ENCODE measurements around the gene PLXND1.

The PLXND1 gene

DNA sequence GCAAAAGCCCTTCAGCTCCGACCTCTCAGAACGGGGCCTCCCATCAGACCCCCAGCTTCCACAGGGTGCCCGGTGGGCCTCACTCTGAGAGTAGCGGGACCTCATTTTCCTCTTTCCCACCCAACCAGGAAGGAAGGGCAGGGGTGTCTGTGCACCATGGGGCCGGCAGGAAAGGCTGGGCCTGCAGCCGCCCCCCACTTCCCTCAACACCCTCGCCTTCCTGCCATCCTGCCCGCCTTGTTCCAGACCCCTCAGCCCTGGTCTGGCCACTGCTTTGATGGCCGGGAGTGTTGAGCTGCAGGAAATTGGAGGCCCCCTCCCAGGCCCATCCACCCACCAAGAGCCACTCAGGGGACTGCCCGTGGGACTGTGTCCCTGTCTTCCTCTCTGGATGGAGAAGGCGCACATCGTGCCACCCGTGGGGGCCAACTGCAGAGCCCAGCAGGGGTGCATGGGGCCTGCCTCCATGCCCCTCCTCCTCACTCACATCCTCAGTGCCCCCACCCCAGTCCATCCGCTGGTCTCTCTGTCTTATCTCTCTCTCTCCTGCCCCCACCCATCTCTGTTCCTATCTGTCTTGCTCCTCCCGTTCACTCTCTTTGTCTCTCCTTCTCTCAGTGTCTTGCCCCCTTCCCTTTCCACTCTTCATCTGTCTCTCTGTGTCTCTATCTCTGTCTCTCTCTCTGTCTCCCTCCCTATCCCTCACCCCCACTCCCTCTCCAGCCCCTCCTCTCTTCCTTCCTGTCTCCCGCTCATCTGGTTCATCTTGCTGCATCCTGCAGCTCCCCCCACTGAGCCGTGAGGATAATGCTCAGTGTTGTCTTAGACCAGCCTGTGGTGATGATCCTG, 1.8 kb upstream of the PLXND1 start:
- Histone ChIP-seq H3K9me3 (ENCODE audit: control insufficient read depth in 1 of 2, low read length in 2 of 2) (no peaks in the 10 kb centered on the region), H3K27me3 (ENCODE audit: control insufficient read depth in 1 of 2, insufficient read depth in 2 of 2, low read length in 2 of 2) (peaks cover 26 to 45% of the 10 kb centered on the region in 2 donors), H3K9ac (ENCODE audit: low read depth in 1 of 2, low read length in 2 of 2) (no peak overlapping the region), H3K4me1 (ENCODE audit: control insufficient read depth in 1 of 2, insufficient read depth in 2 of 2, low read length in 2 of 2) (peaks cover 12 to 39% of the 10 kb centered on the region in 2 donors), H3K4me3 (ENCODE audit: low read depth in 1 of 2, low read length in 2 of 2) (no peak overlapping the region), H3K27ac (ENCODE audit: low read depth, low read length) (peak overlapping the region; percentile 36), H3K36me3 (ENCODE audit: control insufficient read depth in 1 of 2, insufficient read depth in 2 of 2, low read length in 2 of 2) (no peaks in the 10 kb centered on the region)

DNA sequence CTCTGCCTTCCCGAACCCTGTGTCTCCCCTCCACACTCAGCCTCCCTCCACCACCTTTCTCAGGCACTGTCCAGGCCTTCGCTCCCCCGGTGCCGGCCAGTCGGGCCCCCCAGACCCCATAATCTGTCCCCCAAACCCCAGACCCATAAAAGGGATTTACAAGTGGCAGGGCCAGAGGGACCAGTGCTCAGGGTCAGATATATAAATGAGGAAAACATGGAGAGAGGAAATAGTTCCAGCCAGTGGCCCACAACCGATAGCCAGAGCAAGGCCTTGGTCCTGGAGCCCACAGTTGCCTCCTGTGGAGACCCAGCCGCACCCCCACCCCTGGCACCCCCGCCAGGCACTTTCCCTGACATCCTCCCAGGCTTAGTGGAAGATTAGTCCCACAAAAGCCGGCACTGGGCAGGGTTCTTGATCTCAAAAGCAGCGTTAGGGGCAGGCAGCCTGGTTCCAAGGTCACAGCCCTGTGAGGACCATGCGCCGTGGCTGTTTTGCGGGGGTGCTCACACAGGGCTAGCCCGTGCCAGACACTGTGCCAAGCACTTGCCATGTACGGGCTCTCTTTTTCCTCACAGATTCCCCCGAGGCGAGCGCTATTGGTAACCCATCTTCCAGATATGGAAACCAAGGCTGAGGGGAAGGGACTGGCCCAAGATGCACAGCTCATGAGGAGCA, 1.1 kb upstream of the PLXND1 start:
- Histone ChIP-seq H3K27ac (ENCODE audit: low read depth, low read length) (peak overlapping the region; percentile 75), H3K36me3 (ENCODE audit: control insufficient read depth in 1 of 2, insufficient read depth in 2 of 2, low read length in 2 of 2) (no peaks in the 10 kb centered on the region), H3K4me1 (ENCODE audit: control insufficient read depth in 1 of 2, insufficient read depth in 2 of 2, low read length in 2 of 2) (peaks cover 12 to 44% of the 10 kb centered on the region in 2 donors), H3K4me3 (ENCODE audit: low read depth in 1 of 2, low read length in 2 of 2) (peak overlapping the region; percentile 52 to 65), H3K27me3 (ENCODE audit: control insufficient read depth in 1 of 2, insufficient read depth in 2 of 2, low read length in 2 of 2) (peaks cover 26 to 45% of the 10 kb centered on the region in 2 donors), H3K9me3 (ENCODE audit: control insufficient read depth in 1 of 2, low read length in 2 of 2) (no peaks in the 10 kb centered on the region), H3K9ac (ENCODE audit: low read depth in 1 of 2, low read length in 2 of 2) (peak overlapping the region; percentile 59 to 63)

DNA sequence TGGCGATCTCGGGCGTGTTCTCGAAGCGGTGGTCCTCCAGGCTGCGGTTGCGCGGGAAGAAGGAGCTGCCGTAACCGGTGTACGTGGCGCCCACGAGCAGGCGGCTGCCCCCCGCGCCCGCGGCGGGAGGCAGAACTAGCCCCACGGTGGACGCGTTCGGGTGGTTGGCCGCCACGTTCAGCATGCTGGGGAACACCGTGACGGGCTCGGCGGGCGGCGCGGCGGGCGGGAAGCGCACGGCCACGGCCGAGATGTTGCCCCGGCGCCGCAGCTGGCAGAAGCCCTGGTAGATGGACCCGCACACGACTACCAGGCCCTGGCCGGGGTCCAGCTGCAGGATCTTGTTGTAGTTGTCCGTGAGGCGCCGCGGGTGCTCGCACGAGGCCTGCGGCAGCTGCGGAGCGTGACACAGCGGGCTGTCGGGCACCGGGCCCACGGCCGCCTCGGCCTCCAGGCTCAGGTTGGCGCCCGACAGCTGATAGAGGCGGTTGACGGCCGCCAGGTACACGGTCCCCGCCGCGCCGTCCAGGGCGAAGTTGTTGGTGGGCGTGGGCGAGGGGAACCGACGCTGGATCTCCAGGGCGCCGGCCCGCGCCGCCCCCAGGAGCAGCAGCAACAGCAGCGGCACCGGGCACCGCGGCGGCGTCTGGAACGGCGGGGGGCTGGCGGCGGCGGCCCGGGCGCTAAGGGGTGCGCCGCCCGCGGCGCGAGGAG, 397 bp downstream of the PLXND1 start:
- Histone ChIP-seq H3K27ac (ENCODE audit: low read depth, low read length) (peak overlapping the region; percentile 51), H3K4me1 (ENCODE audit: control insufficient read depth in 1 of 2, insufficient read depth in 2 of 2, low read length in 2 of 2) (peaks cover 12 to 45% of the 10 kb centered on the region in 2 donors), H3K9ac (ENCODE audit: low read depth in 1 of 2, low read length in 2 of 2) (peak overlapping the region; percentile 4 to 43), H3K4me3 (ENCODE audit: low read depth in 1 of 2, low read length in 2 of 2) (peak overlapping the region; percentile 55 to 74), H3K27me3 (ENCODE audit: control insufficient read depth in 1 of 2, insufficient read depth in 2 of 2, low read length in 2 of 2) (peaks cover 26 to 45% of the 10 kb centered on the region in 2 donors), H3K9me3 (ENCODE audit: control insufficient read depth in 1 of 2, low read length in 2 of 2) (no peaks in the 10 kb centered on the region), H3K36me3 (ENCODE audit: control insufficient read depth in 1 of 2, insufficient read depth in 2 of 2, low read length in 2 of 2) (no peaks in the 10 kb centered on the region)

DNA sequence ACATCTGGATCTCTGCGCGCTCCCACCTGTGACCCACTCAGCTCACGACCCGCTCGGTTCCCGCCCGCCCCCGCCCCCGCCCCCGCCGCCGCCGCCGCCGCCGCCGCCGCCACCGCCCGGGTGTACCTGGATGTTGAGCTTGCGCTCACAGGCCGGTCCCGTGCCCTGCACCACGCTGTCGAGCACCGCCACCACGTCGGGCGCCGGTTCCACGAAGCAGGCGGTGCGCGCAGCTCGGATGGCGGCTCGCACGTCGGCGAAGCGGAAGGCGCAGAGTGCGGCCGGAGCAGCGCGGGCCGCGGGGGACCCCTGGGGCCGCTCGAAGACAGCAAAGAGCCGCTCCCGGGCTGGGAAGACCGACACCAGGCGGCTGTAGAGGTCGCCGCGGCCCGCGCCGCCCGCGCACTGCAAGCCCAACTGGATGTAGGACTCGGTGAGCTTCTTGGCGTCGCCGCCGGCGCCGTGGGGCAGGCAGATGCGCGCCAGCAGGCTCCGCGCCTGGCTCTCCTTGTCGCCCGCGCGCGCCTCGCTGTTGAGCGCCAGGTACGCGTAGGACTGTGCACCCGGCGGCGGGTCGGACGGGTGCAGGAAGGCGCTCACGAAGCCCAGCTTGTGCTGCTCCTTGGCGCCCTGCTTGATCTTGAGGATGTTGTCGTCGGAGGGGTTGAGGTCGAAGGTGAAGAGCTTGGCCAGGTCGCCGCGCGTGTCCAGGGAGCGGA, 1.1 kb downstream of the PLXND1 start:
- Histone ChIP-seq H3K36me3 (ENCODE audit: control insufficient read depth in 1 of 2, insufficient read depth in 2 of 2, low read length in 2 of 2) (no peaks in the 10 kb centered on the region), H3K4me3 (ENCODE audit: low read depth in 1 of 2, low read length in 2 of 2) (peak overlapping the region; percentile 63 to 74), H3K9ac (ENCODE audit: low read depth in 1 of 2, low read length in 2 of 2) (peak overlapping the region; percentile 4 to 38), H3K4me1 (ENCODE audit: control insufficient read depth in 1 of 2, insufficient read depth in 2 of 2, low read length in 2 of 2) (peaks cover 12 to 52% of the 10 kb centered on the region in 2 donors), H3K27me3 (ENCODE audit: control insufficient read depth in 1 of 2, insufficient read depth in 2 of 2, low read length in 2 of 2) (peaks cover 26 to 45% of the 10 kb centered on the region in 2 donors), H3K9me3 (ENCODE audit: control insufficient read depth in 1 of 2, low read length in 2 of 2) (no peaks in the 10 kb centered on the region), H3K27ac (ENCODE audit: low read depth, low read length) (peak overlapping the region; percentile 50)

DNA sequence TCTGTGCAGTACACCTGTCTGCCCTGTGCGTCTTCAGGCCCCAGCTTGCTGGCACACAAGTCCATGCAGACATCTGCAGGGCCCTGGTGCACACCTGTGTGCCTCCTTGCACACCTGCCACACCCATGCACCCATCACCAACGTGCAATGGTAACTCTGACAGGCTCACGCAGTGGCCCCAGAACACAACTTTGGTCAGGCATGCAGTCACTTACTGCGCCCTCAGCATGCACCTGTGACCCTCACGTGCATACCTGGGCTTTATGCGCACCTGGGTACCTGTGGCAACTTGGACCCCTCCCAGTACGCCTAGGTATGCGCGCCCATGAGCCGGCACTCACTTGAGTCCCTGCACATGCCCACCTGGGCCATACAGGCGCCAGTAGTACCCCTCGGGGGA, 1.7 kb downstream of the PLXND1 start:
- peak overlapping the region; percentile 63 to 70 for H3K4me3 ChIP-seq (ENCODE audit: low read depth in 1 of 2, low read length in 2 of 2)

DNA sequence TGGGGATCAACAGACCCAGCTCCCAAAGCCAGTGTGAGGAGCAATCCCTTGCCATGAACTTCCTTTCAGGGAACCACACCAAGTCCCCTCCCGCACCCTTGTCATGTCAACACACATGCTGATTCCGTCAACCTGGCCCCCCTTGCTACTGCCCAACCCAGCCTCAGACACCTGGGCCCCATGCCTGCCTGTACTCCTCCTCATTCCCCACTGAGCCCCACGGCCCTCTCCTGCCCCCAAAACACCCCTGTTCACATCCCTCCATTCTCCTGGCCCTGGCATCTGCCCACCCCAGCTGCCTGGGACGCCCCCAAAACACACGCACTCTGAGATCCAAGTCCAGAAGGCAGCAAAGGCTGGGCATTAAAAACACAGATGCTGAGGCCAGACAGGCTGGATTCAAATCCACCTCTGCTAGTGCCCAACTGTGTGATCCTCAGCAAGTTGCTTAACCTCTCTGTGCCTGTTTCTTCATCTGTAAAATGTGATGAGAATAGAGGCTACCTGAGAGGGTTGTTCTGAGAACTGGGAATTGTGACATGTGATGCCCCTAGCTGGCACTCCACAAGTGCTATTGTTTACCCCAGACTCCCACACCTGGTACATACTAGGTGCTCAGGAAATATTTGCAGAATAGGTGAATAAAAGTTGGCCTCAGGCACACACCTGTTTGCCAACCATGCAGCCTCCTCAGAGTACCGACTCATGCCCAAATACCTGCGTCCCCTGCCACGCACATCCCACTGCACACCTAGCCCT, 2.3 kb downstream of the PLXND1 start:
- no peak overlapping the region for H3K27ac ChIP-seq (ENCODE audit: low read depth, low read length)
- no peaks in the 10 kb centered on the region for H3K9me3 ChIP-seq (ENCODE audit: control insufficient read depth in 1 of 2, low read length in 2 of 2)
- H3K27me3 ChIP-seq (ENCODE audit: control insufficient read depth in 1 of 2, insufficient read depth in 2 of 2, low read length in 2 of 2), result peaks cover 26 to 45% of the 10 kb centered on the region in 2 donors
- peaks cover 12 to 63% of the 10 kb centered on the region in 2 donors for H3K4me1 ChIP-seq (ENCODE audit: control insufficient read depth in 1 of 2, insufficient read depth in 2 of 2, low read length in 2 of 2)
- no peaks in the 10 kb centered on the region for H3K36me3 ChIP-seq (ENCODE audit: control insufficient read depth in 1 of 2, insufficient read depth in 2 of 2, low read length in 2 of 2)
- H3K9ac ChIP-seq (ENCODE audit: low read depth in 1 of 2, low read length in 2 of 2), result peak overlapping the region in 1 of 2 donors; percentile 69
- peak overlapping the region; percentile 63 to 70 for H3K4me3 ChIP-seq (ENCODE audit: low read depth in 1 of 2, low read length in 2 of 2)

More for the DNA sequence above, 1.7 kb downstream of the PLXND1 start:
- Histone ChIP-seq H3K9ac (ENCODE audit: low read depth in 1 of 2, low read length in 2 of 2) (peak overlapping the region; percentile 15 to 69), H3K27me3 (ENCODE audit: control insufficient read depth in 1 of 2, insufficient read depth in 2 of 2, low read length in 2 of 2) (peaks cover 26 to 45% of the 10 kb centered on the region in 2 donors), H3K9me3 (ENCODE audit: control insufficient read depth in 1 of 2, low read length in 2 of 2) (no peaks in the 10 kb centered on the region), H3K36me3 (ENCODE audit: control insufficient read depth in 1 of 2, insufficient read depth in 2 of 2, low read length in 2 of 2) (no peaks in the 10 kb centered on the region), H3K27ac (ENCODE audit: low read depth, low read length) (no peak overlapping the region), H3K4me1 (ENCODE audit: control insufficient read depth in 1 of 2, insufficient read depth in 2 of 2, low read length in 2 of 2) (peaks cover 12 to 57% of the 10 kb centered on the region in 2 donors)

DNA sequence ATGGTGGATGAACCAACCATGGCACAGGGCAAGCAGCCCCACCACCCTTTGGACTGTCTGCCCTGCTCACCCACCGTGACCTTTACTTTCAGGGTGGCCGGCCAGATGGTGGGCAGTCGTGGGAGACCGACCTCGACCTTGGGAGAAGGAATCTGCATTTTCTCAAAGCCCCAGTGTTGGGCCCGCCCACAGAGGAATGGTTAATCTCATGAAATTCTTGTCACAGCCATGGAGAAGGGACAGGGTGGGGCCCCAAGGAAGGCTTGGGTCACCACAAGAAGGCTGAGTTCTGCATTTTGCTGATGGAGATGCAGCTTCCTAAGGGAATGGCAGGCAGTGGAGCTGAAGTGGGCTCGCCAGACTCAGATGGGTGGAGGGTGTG, 2.9 kb downstream of the PLXND1 start:
- Histone ChIP-seq H3K4me3 (ENCODE audit: low read depth in 1 of 2, low read length in 2 of 2) (peak overlapping the region; percentile 63 to 70), H3K27ac (ENCODE audit: low read depth, low read length) (no peak overlapping the region), H3K9me3 (ENCODE audit: control insufficient read depth in 1 of 2, low read length in 2 of 2) (no peaks in the 10 kb centered on the region), H3K36me3 (ENCODE audit: control insufficient read depth in 1 of 2, insufficient read depth in 2 of 2, low read length in 2 of 2) (no peaks in the 10 kb centered on the region), H3K9ac (ENCODE audit: low read depth in 1 of 2, low read length in 2 of 2) (peak overlapping the region in 1 of 2 donors; percentile 18), H3K27me3 (ENCODE audit: control insufficient read depth in 1 of 2, insufficient read depth in 2 of 2, low read length in 2 of 2) (peaks cover 26 to 41% of the 10 kb centered on the region in 2 donors), H3K4me1 (ENCODE audit: control insufficient read depth in 1 of 2, insufficient read depth in 2 of 2, low read length in 2 of 2) (peaks cover 11 to 63% of the 10 kb centered on the region in 2 donors)

DNA sequence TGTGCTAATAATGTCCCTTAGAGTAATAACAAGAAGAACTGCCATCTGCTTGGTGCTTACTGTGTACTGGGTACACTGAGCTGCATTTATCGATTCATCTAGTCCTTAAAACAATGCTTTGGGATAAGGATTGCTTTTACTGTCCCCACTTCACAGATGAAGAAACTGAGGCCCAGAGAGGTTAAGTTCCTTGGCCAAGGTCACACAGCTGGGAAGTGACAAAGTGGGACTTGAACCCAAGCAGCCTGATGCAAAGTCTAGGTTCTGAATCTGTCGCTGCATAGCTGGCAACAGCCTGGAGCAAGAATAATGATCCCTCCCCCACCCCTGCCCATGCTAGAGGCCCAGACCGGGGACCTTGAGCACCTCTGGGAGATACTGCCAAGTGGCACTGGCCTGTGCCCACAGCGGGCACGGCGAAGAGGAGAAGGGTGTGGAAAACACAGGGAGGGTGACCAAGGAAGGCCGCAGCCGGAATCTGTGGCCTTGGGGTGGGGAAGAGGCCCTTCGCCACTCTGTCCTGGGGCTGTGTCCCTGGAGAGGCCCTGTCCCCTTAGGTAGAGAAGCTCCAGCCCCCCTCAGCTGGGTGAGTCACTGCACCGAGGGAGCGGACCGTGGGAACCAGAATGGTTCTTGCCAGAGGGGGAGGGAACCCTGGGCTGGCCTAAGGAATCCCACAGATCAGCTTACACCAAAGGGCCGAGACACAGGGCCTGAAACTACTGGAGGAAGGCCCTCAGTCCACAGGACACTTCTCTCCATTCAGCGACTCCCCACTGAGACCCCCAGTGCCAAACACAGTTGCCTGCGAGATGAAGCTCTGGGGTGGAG, 3.5 kb downstream of the PLXND1 start:
- H3K9ac ChIP-seq (ENCODE audit: low read depth in 1 of 2, low read length in 2 of 2), result peak overlapping the region in 1 of 2 donors; percentile 18
- H3K27me3 ChIP-seq (ENCODE audit: control insufficient read depth in 1 of 2, insufficient read depth in 2 of 2, low read length in 2 of 2), result peaks cover 22 to 36% of the 10 kb centered on the region in 2 donors
- H3K4me3 ChIP-seq (ENCODE audit: low read depth in 1 of 2, low read length in 2 of 2), result peak overlapping the region; percentile 63 to 70
- peaks cover 5 to 63% of the 10 kb centered on the region in 2 donors for H3K4me1 ChIP-seq (ENCODE audit: control insufficient read depth in 1 of 2, insufficient read depth in 2 of 2, low read length in 2 of 2)
- H3K36me3 ChIP-seq (ENCODE audit: control insufficient read depth in 1 of 2, insufficient read depth in 2 of 2, low read length in 2 of 2), result no peaks in the 10 kb centered on the region
- H3K9me3 ChIP-seq (ENCODE audit: control insufficient read depth in 1 of 2, low read length in 2 of 2), result no peaks in the 10 kb centered on the region
- H3K27ac ChIP-seq (ENCODE audit: low read depth, low read length), result no peak overlapping the region
